ENCODE data around the gene GPR62.
"Not testable (repeated sequence)": the region's sequence is repeated elsewhere in the genome, so short reads cannot be mapped to it uniquely, and the experiment has no call there.

GPR62 gene

DNA sequence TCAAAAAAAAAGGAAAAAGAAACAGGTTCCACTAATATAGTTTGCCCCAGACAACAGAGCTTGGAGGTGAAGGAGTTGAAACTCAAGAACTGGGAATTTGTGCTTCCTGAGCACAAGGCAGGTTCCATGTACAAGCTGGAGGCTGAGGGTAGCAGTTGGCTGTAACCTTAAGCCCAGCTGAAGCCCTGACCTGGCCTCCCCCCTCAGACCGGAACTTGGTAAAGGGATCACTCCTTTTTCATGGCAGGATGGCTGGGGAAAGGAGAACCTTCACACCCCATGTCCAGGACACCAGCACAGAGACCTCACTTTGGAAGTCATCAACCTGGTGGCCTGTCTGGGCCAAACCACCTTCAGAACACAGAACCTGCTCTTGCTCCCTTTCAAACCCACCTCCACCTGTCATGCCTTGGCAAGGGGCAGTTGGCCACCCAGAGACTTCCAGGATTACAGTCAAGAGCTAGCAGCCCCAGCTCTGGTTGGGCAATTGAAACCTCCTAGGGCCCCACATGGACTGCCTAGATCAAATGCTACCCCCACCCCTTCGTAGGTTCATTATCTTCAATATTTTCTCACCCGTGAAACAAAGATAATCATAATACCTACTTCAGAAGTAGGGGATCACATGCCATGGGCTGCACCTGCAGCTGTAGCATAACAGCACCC, 37.0 kb downstream of the GPR62 start:
- no peaks in the 10 kb centered on the region for H3K9me3 ChIP-seq (ENCODE audit: insufficient read depth, low read depth, low read length)
- TF ChIP-seq EZH2phosphoT487 (IDR thresholded peaks at IDR 0.05; ENCODE audit: borderline replicate concordance), result no peak
- TF ChIP-seq, protein P1, sequence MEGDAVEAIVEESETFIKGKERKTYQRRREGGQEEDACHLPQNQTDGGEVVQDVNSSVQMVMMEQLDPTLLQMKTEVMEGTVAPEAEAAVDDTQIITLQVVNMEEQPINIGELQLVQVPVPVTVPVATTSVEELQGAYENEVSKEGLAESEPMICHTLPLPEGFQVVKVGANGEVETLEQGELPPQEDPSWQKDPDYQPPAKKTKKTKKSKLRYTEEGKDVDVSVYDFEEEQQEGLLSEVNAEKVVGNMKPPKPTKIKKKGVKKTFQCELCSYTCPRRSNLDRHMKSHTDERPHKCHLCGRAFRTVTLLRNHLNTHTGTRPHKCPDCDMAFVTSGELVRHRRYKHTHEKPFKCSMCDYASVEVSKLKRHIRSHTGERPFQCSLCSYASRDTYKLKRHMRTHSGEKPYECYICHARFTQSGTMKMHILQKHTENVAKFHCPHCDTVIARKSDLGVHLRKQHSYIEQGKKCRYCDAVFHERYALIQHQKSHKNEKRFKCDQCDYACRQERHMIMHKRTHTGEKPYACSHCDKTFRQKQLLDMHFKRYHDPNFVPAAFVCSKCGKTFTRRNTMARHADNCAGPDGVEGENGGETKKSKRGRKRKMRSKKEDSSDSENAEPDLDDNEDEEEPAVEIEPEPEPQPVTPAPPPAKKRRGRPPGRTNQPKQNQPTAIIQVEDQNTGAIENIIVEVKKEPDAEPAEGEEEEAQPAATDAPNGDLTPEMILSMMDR (conservative IDR thresholded peaks at IDR 0.05; ENCODE audit: low read length), result no peak
- H3F3A ChIP-seq (ENCODE audit: low read depth), result no peaks in the 10 kb centered on the region
- peaks cover 10% of the 10 kb centered on the region for H3K27me3 ChIP-seq (ENCODE audit: insufficient read depth, low read length, poor library complexity, severe bottlenecking)
- peaks cover 28% of the 10 kb centered on the region for H3K4me1 ChIP-seq (ENCODE audit: insufficient read depth, low read length, poor library complexity, severe bottlenecking)
- H3K4me3 ChIP-seq (ENCODE audit: low read length, poor library complexity, severe bottlenecking), result peak overlapping the region; percentile 45
- peaks cover 46% of the 10 kb centered on the region for H3K79me2 ChIP-seq (ENCODE audit: insufficient read depth, low read length)
- H3K9ac ChIP-seq (ENCODE audit: low read depth, low read length, poor library complexity, severe bottlenecking), result peak overlapping the region; percentile 99
- H4K20me1 ChIP-seq (ENCODE audit: insufficient read depth, low read length, poor library complexity, severe bottlenecking), result peaks cover 43% of the 10 kb centered on the region
- H3K36me3 ChIP-seq (ENCODE audit: insufficient read depth, low read length), result peaks cover 28% of the 10 kb centered on the region; the same call in 1 of the 2 replicates
- H2AFZ ChIP-seq (ENCODE audit: low read length), result no peak overlapping the region
- H3K9me2 ChIP-seq (replicated peaks; ENCODE audit: low read depth, low read length), result no peaks in the 10 kb centered on the region
- H3K4me2 ChIP-seq (ENCODE audit: low read depth, low read length, poor library complexity, severe bottlenecking), result peak overlapping the region; percentile 100

GRCh38 chr3:51993657-51994056, 38.5 kb downstream of the GPR62 start:
- not testable (repeated sequence) for H3K9me3 ChIP-seq (ENCODE audit: insufficient read depth, low read depth, low read length); H2AFZ ChIP-seq (ENCODE audit: low read length); H3F3A ChIP-seq (ENCODE audit: low read depth); H3K9me2 ChIP-seq (replicated peaks; ENCODE audit: low read depth, low read length)
- H3K27me3 ChIP-seq (ENCODE audit: insufficient read depth, low read length, poor library complexity, severe bottlenecking), result peaks cover 10% of the 10 kb centered on the region
- peak overlapping the region; percentile 99 for H3K9ac ChIP-seq (ENCODE audit: low read depth, low read length, poor library complexity, severe bottlenecking)
- peaks cover 28% of the 10 kb centered on the region; the same call in 1 of the 2 replicates for H3K36me3 ChIP-seq (ENCODE audit: insufficient read depth, low read length)
- H3K4me1 ChIP-seq (ENCODE audit: insufficient read depth, low read length, poor library complexity, severe bottlenecking), result peaks cover 28% of the 10 kb centered on the region
- peaks cover 43% of the 10 kb centered on the region for H4K20me1 ChIP-seq (ENCODE audit: insufficient read depth, low read length, poor library complexity, severe bottlenecking)
- H3K4me2 ChIP-seq (ENCODE audit: low read depth, low read length, poor library complexity, severe bottlenecking), result peak overlapping the region; percentile 100
- peaks cover 46% of the 10 kb centered on the region for H3K79me2 ChIP-seq (ENCODE audit: insufficient read depth, low read length)
- H3K4me3 ChIP-seq (ENCODE audit: low read length, poor library complexity, severe bottlenecking), result peak overlapping the region; percentile 98

DNA sequence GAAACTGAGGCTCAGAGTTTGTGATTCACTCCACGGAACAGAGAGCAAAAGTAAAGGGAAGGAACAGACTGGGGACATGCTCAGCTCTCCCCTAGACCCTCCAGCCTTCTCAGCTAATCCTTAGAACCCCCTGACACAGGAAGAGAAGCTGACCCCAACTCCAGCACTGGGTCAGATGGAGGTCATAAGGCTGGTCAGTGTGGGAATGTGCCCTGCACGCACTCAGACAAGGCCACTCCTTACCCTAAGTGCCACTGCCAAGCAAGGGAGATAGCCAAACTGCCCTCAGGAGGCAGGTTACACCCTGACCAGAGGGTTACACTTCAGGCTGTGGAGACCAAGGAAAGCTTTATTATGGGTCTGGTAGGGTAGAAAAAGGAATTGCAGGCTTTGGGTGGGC, 39.3 kb downstream of the GPR62 start:
- Histone ChIP-seq H4K20me1 (ENCODE audit: insufficient read depth, low read length, poor library complexity, severe bottlenecking) (peaks cover 43% of the 10 kb centered on the region), H3K9ac (ENCODE audit: low read depth, low read length, poor library complexity, severe bottlenecking) (peak overlapping the region; percentile 99)

More for the DNA sequence above, 39.3 kb downstream of the GPR62 start:
- Histone ChIP-seq H3K36me3 (ENCODE audit: insufficient read depth, low read length) (peaks cover 28% of the 10 kb centered on the region; the same call in 1 of the 2 replicates), H3K79me2 (ENCODE audit: insufficient read depth, low read length) (peaks cover 46% of the 10 kb centered on the region), H3F3A (ENCODE audit: low read depth) (no peaks in the 10 kb centered on the region), H2AFZ (ENCODE audit: low read length) (no peak overlapping the region), H3K27me3 (ENCODE audit: insufficient read depth, low read length, poor library complexity, severe bottlenecking) (peaks cover 10% of the 10 kb centered on the region), H3K9me2 (replicated peaks; ENCODE audit: low read depth, low read length) (no peaks in the 10 kb centered on the region), H3K4me2 (ENCODE audit: low read depth, low read length, poor library complexity, severe bottlenecking) (peak overlapping the region; percentile 100), H3K4me3 (ENCODE audit: low read length, poor library complexity, severe bottlenecking) (peak overlapping the region; percentile 98), H3K4me1 (ENCODE audit: insufficient read depth, low read length, poor library complexity, severe bottlenecking) (peaks cover 28% of the 10 kb centered on the region), H3K9me3 (ENCODE audit: insufficient read depth, low read depth, low read length) (no peaks in the 10 kb centered on the region)
- TF ChIP-seq, protein P1 (conservative IDR thresholded peaks at IDR 0.05; ENCODE audit: low read length), result no peak
- no peak for TF ChIP-seq EZH2phosphoT487 (IDR thresholded peaks at IDR 0.05; ENCODE audit: borderline replicate concordance)

Data from Loucy (cell line).